NCI-H774 (cell line): ENCODE results near the gene CEMIP2.
"Not testable (repeated sequence)": the region's sequence is repeated elsewhere in the genome, so short reads cannot be mapped to it uniquely, and the experiment has no call there.

Experiments used
- DNase-seq: peaks from one replicate; lab custom pipeline; 2025; lab: John Stamatoyannopoulos, UW

CEMIP2 gene

GRCh38 chr9:71706176-71706575, 62.1 kb downstream of the CEMIP2 start:
- no peak for DNase-seq

GRCh38 chr9:71704796-71705195, 63.5 kb downstream of the CEMIP2 start:
- no peak for DNase-seq

DNA sequence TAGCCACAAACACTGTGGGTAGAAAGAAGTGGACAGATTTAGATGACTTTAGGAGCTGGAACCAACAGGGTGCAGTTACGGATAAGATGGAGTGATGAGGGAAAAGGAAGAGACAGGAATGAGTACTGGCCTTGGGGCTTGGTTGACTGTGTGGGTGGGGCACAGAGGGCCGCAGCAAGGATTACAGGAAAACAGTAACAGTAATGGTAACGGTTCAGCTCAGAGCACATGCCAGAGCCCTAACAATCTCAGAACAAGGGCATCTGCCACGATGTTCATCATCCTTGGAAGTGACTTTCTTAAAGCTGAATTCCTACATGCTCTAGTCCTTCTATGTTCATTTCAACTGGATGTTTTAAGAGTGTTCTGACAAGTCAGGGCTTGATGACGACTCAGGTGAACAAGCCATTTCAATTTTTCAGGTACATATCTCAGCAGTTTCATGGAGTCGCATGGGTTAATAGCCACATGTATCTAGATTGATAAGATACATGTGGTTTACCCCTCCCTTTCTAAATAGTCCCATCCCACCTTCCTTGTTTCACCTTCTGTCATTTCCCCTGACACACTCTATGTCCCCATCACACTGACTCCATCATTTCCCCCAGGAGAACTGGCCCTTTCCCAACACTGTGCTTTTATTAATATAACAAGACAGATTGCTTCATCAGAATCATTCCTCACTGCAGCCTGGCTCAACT, 65.0 kb downstream of the CEMIP2 start:
- no peak for DNase-seq

DNA sequence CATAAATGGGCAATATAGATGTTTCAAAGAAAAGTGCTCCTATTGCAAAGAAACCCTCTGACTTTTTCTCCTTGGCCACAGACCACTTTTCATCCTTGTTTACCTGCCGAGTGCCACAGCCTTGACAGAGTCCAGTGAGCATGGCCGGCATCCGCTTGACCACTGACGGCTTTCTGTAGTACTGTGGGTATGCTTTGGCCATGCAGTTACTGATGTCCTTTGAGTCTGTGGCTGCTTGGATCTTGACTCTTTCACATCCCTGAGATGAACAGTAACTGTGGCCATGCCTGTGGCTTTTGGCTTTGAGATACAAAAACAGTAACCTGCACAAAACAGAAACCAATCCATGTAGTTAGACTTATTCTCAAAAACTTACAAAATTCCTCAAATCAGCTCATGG, 70.4 kb downstream of the CEMIP2 start:
- no peak for DNase-seq

DNA sequence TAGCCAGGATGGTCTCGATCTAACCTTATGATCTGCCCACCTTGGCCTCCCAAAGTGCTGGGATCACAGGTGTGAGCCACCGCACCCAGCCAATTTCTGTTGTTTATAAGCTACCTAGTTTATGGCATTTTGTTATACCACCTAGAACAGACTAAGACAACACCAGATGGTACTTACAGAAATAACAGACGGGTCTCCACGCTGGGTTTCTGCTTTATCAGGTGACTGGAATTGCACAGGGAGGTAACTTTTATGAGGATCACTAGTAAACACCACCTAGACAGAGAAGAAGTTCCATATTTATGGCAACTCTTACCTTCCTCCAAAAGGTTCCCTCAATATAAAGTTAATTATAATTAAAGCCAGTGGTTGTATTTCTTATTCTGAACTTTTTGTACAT, 74.0 kb downstream of the CEMIP2 start:
- no peak for DNase-seq

DNA sequence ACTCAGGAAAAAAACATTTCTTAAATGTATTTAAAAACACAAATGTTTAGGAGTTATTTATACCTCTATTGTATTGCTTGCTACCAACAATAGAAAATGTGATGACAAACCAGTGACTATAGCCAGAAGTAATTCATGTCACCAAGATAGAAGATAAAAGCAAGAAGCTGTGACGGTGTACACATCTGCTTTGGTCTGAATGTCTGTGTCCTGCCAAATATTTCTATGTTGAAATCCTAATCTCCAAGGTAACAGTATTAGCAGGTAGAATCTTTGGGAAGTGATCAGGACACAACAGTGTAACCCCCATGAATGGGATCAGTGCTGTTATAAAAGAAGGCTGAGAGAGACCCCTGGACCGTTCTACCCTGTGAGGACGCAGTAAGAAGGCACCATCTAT, 74.7 kb downstream of the CEMIP2 start:
- no peak for DNase-seq

- DNase-seq, result no peak
Measured at GRCh38 chr9:71692337-71692736, 76.0 kb downstream of the CEMIP2 start.

DNA sequence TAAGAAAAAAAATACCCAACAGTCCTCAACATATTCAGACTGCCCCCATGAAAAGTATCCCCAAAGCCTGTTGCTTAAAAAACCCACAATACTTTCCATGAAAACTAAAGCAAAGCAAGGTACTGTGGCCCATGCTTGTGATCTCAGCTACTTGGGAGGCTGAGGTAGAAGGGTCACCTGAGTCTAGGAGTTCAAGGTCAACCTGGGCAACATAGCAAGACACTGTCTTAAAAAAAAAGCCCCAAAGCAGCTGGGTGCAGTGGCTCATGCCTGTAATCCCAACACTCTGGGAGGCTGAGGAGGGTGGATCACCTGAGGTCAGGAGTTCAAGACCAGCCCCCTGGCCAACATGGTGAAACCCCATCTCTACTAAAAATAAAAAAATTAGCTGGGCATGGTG, 76.7 kb downstream of the CEMIP2 start:
- not testable (repeated sequence) for DNase-seq

DNA sequence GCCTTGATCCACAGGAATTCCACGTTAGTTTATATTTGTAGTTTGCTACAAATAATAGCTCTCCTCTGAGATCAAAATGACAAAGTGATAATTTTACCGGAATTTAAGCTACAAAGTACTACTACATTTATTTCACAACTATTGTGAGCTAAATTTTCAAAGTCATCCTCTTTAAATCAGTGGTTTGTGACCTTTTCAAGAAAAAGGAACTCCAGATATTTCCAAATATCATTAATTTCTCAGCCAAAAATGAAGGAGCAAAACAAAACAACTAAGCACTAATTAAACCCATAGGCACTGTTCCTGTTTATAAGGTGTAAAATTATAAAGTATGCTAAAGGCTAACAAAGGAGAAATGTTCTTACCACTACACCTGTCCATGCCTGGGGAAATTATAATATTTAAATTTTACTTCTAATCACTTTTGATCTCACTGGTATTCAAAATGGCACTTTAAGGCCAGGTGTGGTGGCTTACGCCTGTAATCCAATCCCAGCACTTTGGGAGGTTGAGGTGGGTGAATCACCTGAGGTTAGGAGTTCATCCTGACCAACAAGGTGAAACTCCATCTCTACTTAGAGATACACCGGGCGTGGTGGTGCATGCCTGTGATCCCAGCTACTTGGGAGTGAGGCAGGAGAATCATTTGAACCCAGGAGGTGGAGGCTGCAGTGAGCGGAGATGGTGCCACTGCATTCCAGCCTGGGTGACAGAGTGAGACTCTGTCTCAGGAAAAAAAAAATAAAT, 77.5 kb downstream of the CEMIP2 start:
- DNase-seq, result no peak

DNA sequence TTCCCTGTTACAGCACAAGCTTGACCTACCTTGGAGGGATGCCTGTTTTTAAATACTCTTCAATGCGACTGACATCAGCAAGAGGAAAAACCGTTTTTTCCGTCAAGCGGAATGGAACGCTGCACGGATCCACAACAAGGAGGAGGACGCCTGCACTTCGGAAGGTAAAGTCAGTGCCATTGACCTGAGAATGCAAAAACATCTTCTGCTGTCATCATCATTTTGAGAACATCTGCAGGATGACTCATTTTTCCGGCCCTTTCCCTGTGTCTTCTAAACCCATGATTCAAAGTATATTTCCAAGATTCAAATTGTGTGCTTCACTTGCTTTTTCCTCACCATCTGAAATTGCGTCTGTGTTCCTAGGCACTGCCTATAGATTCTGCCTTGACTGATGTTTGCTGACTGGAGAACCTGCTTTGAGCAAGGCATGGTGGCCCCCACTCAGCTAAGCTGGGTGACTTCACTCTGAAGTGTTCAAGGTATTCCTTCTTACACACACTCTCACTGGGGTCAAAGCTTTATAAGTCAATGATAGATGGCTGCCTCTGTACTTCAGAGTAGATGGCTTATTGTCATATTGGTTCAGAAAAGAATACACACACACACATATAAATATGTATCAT, 78.1 kb downstream of the CEMIP2 start:
- no peak for DNase-seq

- DNase-seq, result no peak
Measured at GRCh38 chr9:71687676-71688075, 80.6 kb downstream of the CEMIP2 start.

DNA sequence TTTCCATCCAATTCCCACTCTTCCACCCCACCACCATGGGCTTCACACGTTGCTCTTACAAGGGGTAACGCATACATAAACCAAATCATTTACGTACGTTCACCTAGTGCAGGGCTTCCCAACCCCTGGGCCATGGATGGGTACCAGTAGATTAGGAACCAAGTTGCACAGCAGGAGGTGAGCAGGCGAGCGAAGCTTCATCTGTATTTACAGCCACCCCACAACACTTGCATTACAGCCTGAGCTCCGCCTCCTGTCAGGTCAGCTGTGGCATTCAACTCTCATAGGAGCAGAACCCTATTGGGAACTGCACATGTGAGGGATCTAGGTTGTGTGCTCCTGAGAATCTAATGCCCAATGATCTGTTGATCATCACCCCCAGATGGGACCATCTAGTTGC, 82.3 kb downstream of the CEMIP2 start:
- no peak for DNase-seq

- DNase-seq, result no peak
Measured at GRCh38 chr9:71685394-71685793, 82.9 kb downstream of the CEMIP2 start.

- DNase-seq, result no peak
Measured at GRCh38 chr9:71684566-71684965, 83.7 kb downstream of the CEMIP2 start.

GRCh38 chr9:71683598-71684235, 84.6 kb downstream of the CEMIP2 start:
- no peak for DNase-seq

DNA sequence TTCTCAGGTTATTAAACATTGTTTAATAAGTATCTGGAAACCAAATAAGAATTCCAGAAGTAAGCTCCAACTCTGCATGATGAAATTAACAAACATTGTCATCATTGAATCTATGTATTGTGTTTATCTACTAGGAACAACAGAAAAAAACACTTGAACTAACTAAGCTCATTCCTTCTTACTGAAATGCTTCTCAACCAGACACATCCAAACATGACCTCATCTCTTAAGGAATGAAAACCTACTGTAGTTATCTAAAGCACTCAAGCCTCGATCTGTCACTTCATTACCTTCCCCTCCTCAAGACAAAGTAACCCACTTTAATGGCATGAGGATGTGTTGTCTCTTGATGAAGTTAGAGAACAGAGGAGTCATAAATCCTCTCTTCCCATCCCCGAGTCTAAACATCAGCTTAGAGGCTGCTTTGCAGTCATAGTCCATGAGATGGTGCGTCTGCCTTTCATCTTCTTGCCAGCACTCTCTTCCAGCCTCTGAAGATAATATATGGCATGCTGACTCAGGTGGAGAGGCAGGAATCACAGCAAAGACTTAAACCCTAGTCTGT, 86.5 kb downstream of the CEMIP2 start:
- DNase-seq, result no peak

GRCh38 chr9:71681104-71681707, 87.1 kb downstream of the CEMIP2 start:
- no peak for DNase-seq

- no peak for DNase-seq
Measured at GRCh38 chr9:71680189-71680980, 87.9 kb downstream of the CEMIP2 start.

GRCh38 chr9:71678999-71679398, 89.3 kb downstream of the CEMIP2 start:
- no peak for DNase-seq

GRCh38 chr9:71677209-71677608, 91.1 kb downstream of the CEMIP2 start:
- no peak for DNase-seq

GRCh38 chr9:71676460-71676859, 91.9 kb downstream of the CEMIP2 start:
- DNase-seq, result no peak
